HEK293 (cell line): ENCODE measurements around the gene ERBIN.
A peak's percentile ranks its signal among the peaks of the same experiment; 100 is the strongest.

Experiments
- AEBP2 ChIP-seq: fragments of 450-650 bp; formaldehyde crosslinking; IDR thresholded peaks from 2 replicates; pipeline ENCODE4 v1.5.1; 2016; ENCODE audit warnings: missing biosample characterization, missing genetic modification characterization, borderline replicate concordance
- BCL11A ChIP-seq: fragments of 450-650 bp; formaldehyde crosslinking; IDR thresholded peaks from 2 replicates; pipeline ENCODE4 v1.5.1; 2016; ENCODE audit warnings: low read depth, missing biosample characterization, missing genetic modification characterization
- FEZF1 ChIP-seq: fragments of 450-650 bp; formaldehyde crosslinking; IDR thresholded peaks from 2 replicates; pipeline ENCODE4 v1.5.1; 2016; ENCODE audit warnings: missing biosample characterization, missing genetic modification characterization
- GLIS1 ChIP-seq: fragments of 450-650 bp; formaldehyde crosslinking; IDR thresholded peaks from 2 replicates; pipeline ENCODE4 v1.5.1; 2016; ENCODE audit warnings: missing biosample characterization, missing genetic modification characterization
- IKZF3 ChIP-seq: fragments of 450-650 bp; IDR thresholded peaks from 2 replicates; pipeline ENCODE4 v1.5.0; 2018; ENCODE audit warnings: missing biosample characterization, mild to moderate bottlenecking, missing genetic modification characterization, moderate library complexity
- KLF10 ChIP-seq: fragments of 450-650 bp; IDR thresholded peaks from 2 replicates; pipeline ENCODE4 v1.5.1; 2018; ENCODE audit warnings: missing biosample characterization, mild to moderate bottlenecking, missing genetic modification characterization
- MEIS1 ChIP-seq: sonication (generic); formaldehyde crosslinking; IDR thresholded peaks from 2 replicates; pipeline ENCODE4 v1.8.1; 2022; ENCODE audit warnings: missing genetic modification reagents, mild to moderate bottlenecking, borderline replicate concordance
- OSR2 ChIP-seq: fragments of 450-650 bp; formaldehyde crosslinking; IDR thresholded peaks from 2 replicates; pipeline ENCODE4 v1.5.1; 2016; ENCODE audit warnings: missing biosample characterization, missing genetic modification characterization
- SCRT1 ChIP-seq: fragments of 450-650 bp; formaldehyde crosslinking; IDR thresholded peaks from 2 replicates; pipeline ENCODE4 v1.5.1; 2016; ENCODE audit warnings: missing biosample characterization, missing genetic modification characterization, borderline replicate concordance
- ZBTB26 ChIP-seq: fragments of 450-650 bp; formaldehyde crosslinking; optimal IDR thresholded peaks from 2 replicates; pipeline ENCODE3; 2016; ENCODE audit warnings: missing biosample characterization, mild to moderate bottlenecking, missing genetic modification characterization
- ZBTB44 ChIP-seq: fragments of 450-650 bp; IDR thresholded peaks from 2 replicates; pipeline ENCODE4 v1.5.1; 2018; ENCODE audit warnings: missing biosample characterization, mild to moderate bottlenecking, missing genetic modification characterization
- ZBTB8A ChIP-seq: fragments of 450-650 bp; formaldehyde crosslinking; IDR thresholded peaks from 2 replicates; pipeline ENCODE4 v1.5.1; 2016; ENCODE audit warnings: missing biosample characterization, missing genetic modification characterization
- ZIC2 ChIP-seq: fragments of 450-650 bp; formaldehyde crosslinking; IDR thresholded peaks from 2 replicates; pipeline ENCODE4 v1.5.1; 2016; ENCODE audit warnings: missing biosample characterization, missing genetic modification characterization
- ZNF121 ChIP-seq: fragments of 450-650 bp; formaldehyde crosslinking; IDR thresholded peaks from 2 replicates; pipeline ENCODE4 v1.5.1; 2016; ENCODE audit warnings: missing biosample characterization, missing genetic modification characterization
- ZNF138 ChIP-seq: fragments of 450-650 bp; formaldehyde crosslinking; IDR thresholded peaks from 2 replicates; pipeline ENCODE4 v1.5.1; 2016; ENCODE audit warnings: missing biosample characterization, missing genetic modification characterization, borderline replicate concordance
- ZNF16 ChIP-seq: fragments of 450-650 bp; formaldehyde crosslinking; IDR thresholded peaks from 2 replicates; pipeline ENCODE4 v1.5.1; 2016; ENCODE audit warnings: low read depth, missing biosample characterization, missing genetic modification characterization
- ZNF18 ChIP-seq: fragments of 450-650 bp; formaldehyde crosslinking; IDR thresholded peaks from 2 replicates; pipeline ENCODE4 v1.5.1; 2016; ENCODE audit warnings: missing biosample characterization, missing genetic modification characterization
- ZNF184 ChIP-seq: fragments of 450-650 bp; IDR thresholded peaks from 2 replicates; pipeline ENCODE4 v1.5.1; 2018; ENCODE audit warnings: missing biosample characterization, mild to moderate bottlenecking, missing genetic modification characterization
- ZNF214 ChIP-seq: fragments of 450-650 bp; formaldehyde crosslinking; IDR thresholded peaks from 2 replicates; pipeline ENCODE4 v1.5.1; 2017; ENCODE audit warnings: missing biosample characterization, mild to moderate bottlenecking, missing genetic modification characterization, borderline replicate concordance
- ZNF488 ChIP-seq: fragments of 450-650 bp; formaldehyde crosslinking; IDR thresholded peaks from 2 replicates; pipeline ENCODE4 v1.5.1; 2016; ENCODE audit warnings: missing biosample characterization, missing genetic modification characterization
- ZNF555 ChIP-seq: fragments of 450-650 bp; formaldehyde crosslinking; conservative IDR thresholded peaks from 2 replicates; pipeline ENCODE4 v1.5.1; 2017; ENCODE audit warnings: missing biosample characterization, mild to moderate bottlenecking, missing genetic modification characterization, inconsistent platforms
- ZNF580 ChIP-seq: fragments of 450-650 bp; formaldehyde crosslinking; IDR thresholded peaks from 2 replicates; pipeline ENCODE4 v1.5.1; 2016; ENCODE audit warnings: missing biosample characterization, missing genetic modification characterization
- ZNF623 ChIP-seq: fragments of 450-650 bp; formaldehyde crosslinking; IDR thresholded peaks from 2 replicates; pipeline ENCODE4 v1.5.1; 2016; ENCODE audit warnings: missing biosample characterization, missing genetic modification characterization
- ZNF677 ChIP-seq: fragments of 450-650 bp; IDR thresholded peaks from 2 replicates; pipeline ENCODE4 v1.5.0; 2018; ENCODE audit warnings: missing biosample characterization, mild to moderate bottlenecking, missing genetic modification characterization, moderate library complexity
- ZNF701 ChIP-seq: fragments of 450-650 bp; formaldehyde crosslinking; IDR thresholded peaks from 2 replicates; pipeline ENCODE4 v1.5.1; 2016; ENCODE audit warnings: missing biosample characterization, missing genetic modification characterization
- ZNF747 ChIP-seq: fragments of 450-650 bp; formaldehyde crosslinking; IDR thresholded peaks from 2 replicates; pipeline ENCODE4 v1.5.1; 2016; ENCODE audit warnings: missing biosample characterization, missing genetic modification characterization
- ZNF837 ChIP-seq: fragments of 450-650 bp; formaldehyde crosslinking; IDR thresholded peaks from 2 replicates; pipeline ENCODE4 v1.5.1; 2016; ENCODE audit warnings: missing biosample characterization, missing genetic modification characterization
- ZSCAN5A ChIP-seq: fragments of 450-650 bp; formaldehyde crosslinking; IDR thresholded peaks from 2 replicates; pipeline ENCODE4 v1.5.1; 2016; ENCODE audit warnings: missing biosample characterization, missing genetic modification characterization
- TF ChIP-seq, protein P1 (sequence below): IDR thresholded peaks from 2 replicates; pipeline ENCODE4 v1.6.1; 2011; ENCODE audit warnings: mild to moderate bottlenecking, low read depth, low read length, borderline replicate concordance

The ERBIN gene

DNA sequence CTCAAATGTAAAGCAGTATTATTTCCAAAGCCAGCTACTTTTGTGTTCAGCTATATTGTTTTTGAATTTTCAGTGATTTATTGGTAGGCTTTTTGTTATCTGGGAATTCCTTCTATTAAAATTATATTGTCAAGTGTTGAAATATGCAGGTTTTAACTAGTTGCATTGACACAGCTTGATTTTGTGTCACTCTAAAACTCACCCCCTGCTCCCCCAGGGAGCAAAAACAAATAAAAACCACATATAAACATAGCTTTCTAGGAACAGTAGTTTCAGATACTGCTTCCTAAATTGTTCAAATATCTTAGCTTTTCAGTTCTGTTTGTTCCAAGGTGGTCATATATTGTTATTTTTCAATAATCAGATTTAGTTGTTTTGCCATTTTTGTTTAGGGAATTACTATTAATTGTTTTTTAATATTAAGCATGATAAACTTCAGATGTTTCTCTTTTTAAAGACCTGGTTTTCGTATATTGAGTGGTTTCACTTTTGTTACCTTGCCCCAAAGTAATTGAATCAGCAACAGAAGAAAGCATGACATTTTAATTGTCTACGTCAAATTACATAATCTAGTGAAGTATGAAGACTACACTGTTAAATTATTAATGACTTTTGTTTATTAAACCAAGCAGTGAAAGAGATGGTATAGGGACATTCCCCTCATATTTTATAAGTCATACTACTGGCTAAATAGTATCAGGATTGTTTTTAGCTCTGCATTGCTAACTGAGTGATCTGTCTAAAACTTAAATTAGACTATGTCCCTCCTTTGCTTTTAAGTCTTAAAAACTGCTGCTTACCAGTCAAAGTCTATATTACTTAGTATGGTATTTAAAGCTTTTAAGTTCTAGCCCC lies 43.4 kb downstream of the ERBIN start (continued):
- peak; percentile 65; the same call in 1 of the 2 replicates for TF ChIP-seq FEZF1 (tag by site-specific recombination)
- no peak for TF ChIP-seq ZNF214 (tag by site-specific recombination)
- TF ChIP-seq ZNF138 (tag by site-specific recombination), result no peak
- TF ChIP-seq IKZF3 (tag by site-specific recombination), result peak; percentile 62
- no peak for TF ChIP-seq ZNF623 (tag by site-specific recombination)
- TF ChIP-seq ZNF580, result 0 out of 2 replicates have a peak, but pooled peaks have one; percentile 10
- no peak for TF ChIP-seq ZBTB26 (tag by site-specific recombination)
- TF ChIP-seq ZNF701 (tag by site-specific recombination), result no peak
- no peak for TF ChIP-seq ZNF555
- no peak for TF ChIP-seq MEIS1
- TF ChIP-seq ZNF18, result 0 out of 2 replicates have a peak, but pooled peaks have one; percentile 13
- TF ChIP-seq ZNF677, result no peak
- TF ChIP-seq ZNF184 (tag by site-specific recombination), result no peak
- no peak for TF ChIP-seq ZNF488 (tag by site-specific recombination)
- peak; percentile 72; the same call in 1 of the 2 replicates for TF ChIP-seq OSR2
- peak; percentile 87 for TF ChIP-seq ZBTB44
- peak; percentile 26; the same call in 1 of the 2 replicates for TF ChIP-seq SCRT1 (tag by site-specific recombination)
- 0 out of 2 replicates have a peak, but pooled peaks have one; percentile 23 for TF ChIP-seq BCL11A (tag by site-specific recombination)
- TF ChIP-seq ZBTB8A (tag by site-specific recombination), result no peak
- TF ChIP-seq, protein P1, sequence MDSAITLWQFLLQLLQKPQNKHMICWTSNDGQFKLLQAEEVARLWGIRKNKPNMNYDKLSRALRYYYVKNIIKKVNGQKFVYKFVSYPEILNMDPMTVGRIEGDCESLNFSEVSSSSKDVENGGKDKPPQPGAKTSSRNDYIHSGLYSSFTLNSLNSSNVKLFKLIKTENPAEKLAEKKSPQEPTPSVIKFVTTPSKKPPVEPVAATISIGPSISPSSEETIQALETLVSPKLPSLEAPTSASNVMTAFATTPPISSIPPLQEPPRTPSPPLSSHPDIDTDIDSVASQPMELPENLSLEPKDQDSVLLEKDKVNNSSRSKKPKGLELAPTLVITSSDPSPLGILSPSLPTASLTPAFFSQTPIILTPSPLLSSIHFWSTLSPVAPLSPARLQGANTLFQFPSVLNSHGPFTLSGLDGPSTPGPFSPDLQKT, result no peak
- TF ChIP-seq ZIC2 (tag by site-specific recombination), result peak; percentile 64
- no peak for TF ChIP-seq ZNF747
- TF ChIP-seq AEBP2, result no peak
- TF ChIP-seq GLIS1 (tag by site-specific recombination), result peak; percentile 84
- TF ChIP-seq ZNF16, result no peak
- TF ChIP-seq KLF10 (tag by site-specific recombination), result 0 out of 2 replicates have a peak, but pooled peaks have one; percentile 25
- no peak for TF ChIP-seq ZNF121 (tag by site-specific recombination)
- no peak for TF ChIP-seq ZSCAN5A
- no peak for TF ChIP-seq ZNF837
